Ramos (cell line): ENCODE data around the gene KRTAP10-9.
"Not testable (repeated sequence)": the region's sequence is repeated elsewhere in the genome, so short reads cannot be mapped to it uniquely, and the experiment has no call there.

Source experiments
- in situ Hi-C: fragments of 300-500 bp; cut with MboI; formaldehyde crosslinking; loops from one replicate; pipeline ENCODE4 v1.14.3; 2022; ENCODE audit warnings: low sequenced_read_pairs; ENCODE audit not compliant: unreplicated experiment

KRTAP10-9 gene

DNA sequence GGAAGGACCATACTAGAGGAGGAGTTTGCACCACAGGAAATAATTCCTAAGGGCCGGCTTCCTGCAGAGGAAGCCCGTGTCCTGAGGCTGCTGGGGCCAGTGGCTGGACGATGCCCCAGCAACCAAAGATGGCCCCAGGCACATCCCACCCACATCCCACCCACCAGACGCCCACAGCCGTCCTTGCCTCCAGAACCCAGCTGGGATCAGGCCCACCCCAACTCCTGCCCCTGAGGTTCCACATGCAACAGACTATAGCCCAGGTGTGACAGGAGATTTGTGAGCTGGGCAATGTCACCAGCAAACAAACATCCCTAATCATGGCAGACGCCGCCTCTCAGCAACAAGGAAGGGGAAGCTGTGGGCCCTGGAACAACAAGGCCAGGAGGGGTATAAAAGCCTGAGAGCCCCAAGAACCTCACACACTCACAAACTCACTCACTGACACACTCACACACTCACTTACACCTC is at the start of gene KRTAP10-9:
KRTAP10-9 (plus strand) TSS at position 421 of the 471 bp plus-strand sequence. CDS start 79 bp downstream, outside the sequence.
- in situ Hi-C loops = no loop called here

DNA sequence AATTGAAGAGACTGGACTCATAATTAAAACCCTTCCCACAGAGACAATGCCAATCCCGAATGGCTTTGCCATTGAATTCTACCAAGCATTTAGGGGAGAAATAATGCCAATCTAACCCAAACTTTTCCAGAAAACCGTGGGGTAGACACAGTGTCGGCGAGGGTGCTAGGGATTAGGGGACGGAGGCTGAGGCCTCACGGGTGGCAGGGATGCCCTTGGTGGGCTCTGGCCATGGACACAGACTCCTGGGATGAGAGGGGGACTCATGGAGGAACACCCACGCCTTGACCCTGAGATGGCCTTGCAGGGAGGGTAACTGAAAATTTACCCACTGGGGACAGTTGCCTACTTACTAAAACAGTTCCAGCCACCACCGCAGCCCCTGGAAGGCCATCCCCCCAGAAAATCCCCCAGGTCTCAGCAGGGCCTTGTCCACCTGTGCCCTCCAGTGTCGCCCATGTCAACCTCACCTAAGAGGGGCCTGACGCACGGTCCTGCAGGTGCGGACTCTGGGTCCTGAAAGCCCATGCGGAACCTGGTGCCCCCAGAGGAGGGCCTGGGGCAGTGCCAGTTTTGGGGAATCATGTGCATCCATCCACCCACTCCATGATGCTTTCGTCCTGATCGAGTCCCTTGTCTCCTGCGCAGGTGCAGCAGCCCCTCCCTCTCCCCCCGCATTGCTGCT is 48.4 kb upstream of the KRTAP10-9 start:
- in situ Hi-C loops = no loop called here

GRCh38 chr21:44579056-44579832 is 47.6 kb upstream of the KRTAP10-9 start:
- in situ Hi-C loops = no loop called here

GRCh38 chr21:44579833-44580144 is 47.1 kb upstream of the KRTAP10-9 start:
- in situ Hi-C loops = no loop called here

- in situ Hi-C loops = not testable (repeated sequence)
Measured at GRCh38 chr21:44580231-44580821, 46.6 kb upstream of the KRTAP10-9 start, which contains the start of gene KRTAP10-5. KRTAP10-5 (minus strand) TSS chr21:44580604; CDS start chr21:44580578, 26 bp downstream.

DNA sequence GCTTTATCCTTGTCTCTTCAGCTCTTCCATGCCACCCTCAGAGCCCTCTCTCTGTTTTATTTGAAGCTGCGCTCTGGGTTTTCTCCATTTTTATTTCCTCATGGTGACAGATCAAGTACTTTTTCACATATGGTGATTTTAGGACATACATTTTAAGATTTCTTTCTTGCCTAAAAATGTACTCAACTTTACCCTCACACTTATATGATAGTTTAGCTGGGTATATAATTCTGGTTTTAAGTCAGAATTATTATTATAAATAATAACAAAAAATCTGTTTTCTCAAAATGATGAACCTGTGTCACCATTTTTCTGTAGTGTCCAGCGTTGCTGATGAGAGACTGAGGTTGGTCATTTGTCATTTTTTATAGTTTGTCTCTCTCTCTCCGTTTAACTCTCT is 45.7 kb upstream of the KRTAP10-9 start:
- in situ Hi-C loops = no loop called here

DNA sequence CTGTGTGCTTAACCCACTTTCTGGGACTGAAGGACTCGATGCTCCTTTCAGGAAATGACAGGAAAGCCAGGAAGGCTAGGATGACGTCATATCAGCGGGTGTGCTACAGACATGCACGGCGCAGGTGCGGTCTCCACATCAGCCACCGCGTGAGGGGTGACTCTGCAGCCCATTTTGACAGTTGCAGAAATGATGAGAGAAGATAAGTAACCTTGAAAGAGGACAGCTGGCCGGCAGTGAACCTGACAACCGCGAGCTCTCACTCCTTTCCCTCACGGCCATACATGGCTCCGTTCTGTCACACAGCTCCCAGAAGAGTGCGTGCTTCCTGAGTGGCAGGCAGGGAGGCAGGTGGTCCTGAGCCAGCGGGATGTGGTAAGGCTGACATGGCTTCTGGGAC is 44.8 kb upstream of the KRTAP10-9 start:
- in situ Hi-C loops = no loop called here

GRCh38 chr21:44583089-44583799 is 43.6 kb upstream of the KRTAP10-9 start:
- in situ Hi-C loops = no loop called here

DNA sequence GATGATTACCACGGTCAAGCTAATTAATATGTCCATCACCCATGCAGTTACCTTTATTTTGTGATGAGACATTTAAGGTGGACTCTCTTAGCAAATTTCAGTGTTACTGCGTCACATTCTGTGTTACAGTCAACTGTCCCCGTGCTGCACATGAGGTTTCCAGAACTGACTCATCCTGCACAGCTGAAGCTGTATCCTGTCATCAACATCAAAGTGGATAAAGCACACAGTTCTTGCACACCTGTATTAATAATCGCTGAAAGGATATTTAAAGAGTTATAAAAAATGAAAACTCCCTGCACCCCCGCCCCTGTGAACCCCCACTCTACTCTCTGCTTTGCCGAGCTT is 43.1 kb upstream of the KRTAP10-9 start:
- in situ Hi-C loops = no loop called here

- in situ Hi-C loops = no loop called here
Measured at GRCh38 chr21:44585892-44586291, 41.0 kb upstream of the KRTAP10-9 start.

DNA sequence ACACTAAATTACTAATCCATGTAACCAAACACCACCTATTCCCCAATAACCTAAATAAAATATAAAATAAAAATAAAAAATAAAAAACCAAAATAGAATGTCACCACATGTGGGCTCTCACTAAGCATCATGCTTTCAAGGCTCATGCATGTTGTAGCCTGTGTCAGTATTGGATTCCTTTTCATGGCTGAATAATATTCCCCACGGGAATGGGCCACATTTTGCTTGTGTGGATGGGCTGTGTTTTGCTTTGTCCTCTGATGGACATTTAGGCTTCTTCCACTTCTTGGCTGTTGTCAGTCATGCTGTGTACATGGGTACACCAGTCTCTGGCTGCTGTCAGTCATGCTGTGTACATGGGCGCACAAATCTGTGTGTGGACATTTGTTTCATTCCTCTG is 37.8 kb upstream of the KRTAP10-9 start:
- in situ Hi-C loops = no loop called here

GRCh38 chr21:44589586-44590305 is 37.1 kb upstream of the KRTAP10-9 start:
- in situ Hi-C loops = no loop called here

GRCh38 chr21:44590311-44590721 is 36.6 kb upstream of the KRTAP10-9 start:
- in situ Hi-C loops = no loop called here

- in situ Hi-C loops = not testable (repeated sequence)
Measured at GRCh38 chr21:44590897-44591800, 35.7 kb upstream of the KRTAP10-9 start.

DNA sequence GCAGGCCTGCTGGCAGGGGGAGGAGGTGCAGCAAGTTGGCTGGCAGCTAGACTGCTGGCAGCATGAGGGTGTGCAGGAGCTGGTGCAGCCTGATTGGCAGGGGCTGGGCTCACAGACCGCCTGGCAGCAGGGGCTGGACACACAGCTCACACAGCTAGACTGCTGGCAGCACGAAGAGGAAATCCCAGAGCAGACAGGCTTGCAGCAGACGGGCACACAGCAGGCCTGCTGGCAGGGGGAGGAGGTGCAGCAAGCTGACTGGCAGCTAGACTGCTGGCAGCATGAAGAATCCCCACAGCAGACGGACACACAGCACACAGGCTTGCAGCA is 35.1 kb upstream of the KRTAP10-9 start:
- in situ Hi-C loops = not testable (repeated sequence)

DNA sequence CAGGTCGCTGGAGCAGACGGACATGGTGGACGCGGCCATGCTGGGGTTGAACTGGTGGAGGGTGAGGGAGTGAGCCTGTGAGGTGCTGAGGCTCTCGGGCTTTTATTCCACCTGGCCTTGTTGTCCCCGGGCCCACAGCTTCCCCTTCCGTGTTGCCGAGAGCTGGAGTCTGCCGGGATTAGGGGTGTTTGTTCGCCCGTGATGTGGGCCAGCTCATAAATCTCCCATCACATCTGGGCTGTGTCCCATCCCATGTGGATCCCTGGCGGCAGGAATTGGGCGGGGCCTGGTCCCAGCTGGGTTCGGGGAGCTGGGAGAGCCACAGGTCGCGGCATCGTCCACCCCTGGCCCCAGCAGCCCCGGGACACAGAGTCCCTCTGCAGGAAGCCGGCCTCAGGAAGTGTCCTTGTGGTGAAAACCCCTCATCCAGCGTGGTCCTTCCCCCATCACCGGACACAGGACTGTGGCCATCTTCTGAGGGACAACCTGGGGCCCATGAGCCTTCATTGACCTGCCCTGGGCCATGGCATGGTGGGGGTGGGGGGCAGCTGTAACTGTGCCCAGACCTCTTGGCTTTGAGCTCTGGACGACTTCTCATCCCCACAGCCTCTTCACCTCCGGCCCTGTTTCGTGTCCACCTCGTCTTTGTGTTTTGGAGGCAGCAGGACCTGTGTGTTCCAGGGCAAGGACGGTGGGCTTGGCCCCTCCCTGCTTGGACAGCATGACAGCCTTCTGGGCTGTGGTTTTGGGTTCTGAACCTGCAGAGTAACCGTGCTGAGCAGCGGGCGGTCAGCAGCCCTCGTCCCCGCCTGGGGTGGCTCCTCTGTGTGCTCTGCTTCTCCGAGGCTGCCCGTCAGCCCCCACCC is 34.2 kb upstream of the KRTAP10-9 start, which contains the start of gene KRTAP10-6:
KRTAP10-6 (minus strand) TSS at position 60 of the 866 bp plus-strand sequence; CDS start at position 39, 21 bp downstream.
- in situ Hi-C loops = no loop called here

GRCh38 chr21:44593598-44594405 is 33.1 kb upstream of the KRTAP10-9 start:
- in situ Hi-C loops = no loop called here
